Nucleus accumbens (tissue), 56 donors: ENCODE measurements around the gene SLC28A1.
"Not testable (repeated sequence)": the region's sequence is repeated elsewhere in the genome, so short reads cannot be mapped to it uniquely, and the experiment has no call there.

Experiments used
- DNase-seq, 56 donors: peaks; one replicate each; lab custom pipeline; 2025; lab: John Stamatoyannopoulos, UW

The SLC28A1 gene

GRCh38 chr15:84861781-84862180 is 22.7 kb upstream of the SLC28A1 start:
- DNase-seq = no peak

DNA sequence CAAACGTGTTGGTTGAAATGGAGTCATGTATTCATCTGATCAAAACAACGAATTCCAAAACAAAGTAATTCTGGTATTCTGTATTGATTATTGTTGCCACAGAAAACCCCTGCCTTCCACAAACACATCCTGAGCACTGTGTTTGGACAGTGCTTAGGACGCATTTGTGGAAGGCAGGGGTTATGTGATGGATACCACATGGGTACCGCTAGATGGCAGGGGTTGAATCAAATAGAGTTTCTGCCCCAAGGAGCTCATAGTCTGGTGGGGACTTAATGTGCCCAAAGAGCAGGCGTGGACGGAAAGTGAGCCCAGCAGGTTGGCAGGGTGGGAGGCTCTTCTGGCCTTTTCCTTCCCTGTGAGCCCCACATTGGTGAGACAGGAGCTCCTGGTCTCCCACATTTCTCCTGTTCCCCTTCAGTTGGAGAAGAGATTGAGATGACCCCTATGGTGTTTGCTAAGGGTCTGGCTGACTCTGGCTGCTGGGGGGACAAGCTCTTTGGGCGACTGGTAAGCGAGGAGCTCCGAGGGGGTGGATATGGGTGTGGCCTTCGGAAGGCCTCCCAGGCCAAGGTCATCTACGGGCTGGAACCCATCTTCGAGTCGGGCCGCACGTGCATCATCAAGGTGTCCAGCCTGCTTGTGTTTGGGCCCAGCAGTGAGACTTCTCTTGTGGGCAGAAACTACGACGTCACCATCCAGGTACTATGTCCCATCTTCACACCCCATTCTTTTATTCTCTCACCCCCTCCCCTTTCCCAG is 22.1 kb upstream of the SLC28A1 start:
- no peak for DNase-seq

GRCh38 chr15:84863565-84864443 is 20.7 kb upstream of the SLC28A1 start:
- peak in 1 of 56 donors; percentile 5 for DNase-seq

GRCh38 chr15:84864444-84864795 is 20.0 kb upstream of the SLC28A1 start:
- no peak for DNase-seq

DNA sequence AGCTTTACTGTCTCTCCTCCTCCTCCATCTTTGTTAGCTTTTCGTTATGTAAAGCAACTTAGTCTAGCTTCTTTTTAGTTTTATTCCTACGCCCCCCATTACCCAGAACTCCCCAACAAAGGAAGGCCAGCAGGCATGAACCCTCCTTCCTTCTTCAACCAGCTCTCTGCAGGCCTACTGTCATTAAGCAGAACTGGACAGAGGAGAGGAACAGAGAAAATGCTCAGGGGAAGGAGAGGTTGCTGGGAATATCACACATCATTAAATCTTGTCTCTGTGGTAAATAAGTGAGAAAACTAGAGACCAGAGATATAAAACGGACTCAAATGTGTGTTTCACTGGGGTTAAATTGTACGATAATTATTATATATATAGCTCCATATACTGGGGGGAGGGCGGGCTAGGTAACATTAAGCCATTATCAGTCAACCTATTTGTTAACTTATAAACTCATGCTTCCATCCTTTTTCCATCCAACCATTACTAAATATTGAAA is 19.3 kb upstream of the SLC28A1 start:
- DNase-seq = no peak

- DNase-seq = no peak
Observed at GRCh38 chr15:84868037-84868880, 16.2 kb upstream of the SLC28A1 start.

GRCh38 chr15:84869510-84869909 is 15.0 kb upstream of the SLC28A1 start:
- DNase-seq = no peak

- no peak for DNase-seq
Observed at GRCh38 chr15:84871428-84871985, 13.0 kb upstream of the SLC28A1 start.

- no peak for DNase-seq
Observed at GRCh38 chr15:84872009-84872910, 12.2 kb upstream of the SLC28A1 start.

DNA sequence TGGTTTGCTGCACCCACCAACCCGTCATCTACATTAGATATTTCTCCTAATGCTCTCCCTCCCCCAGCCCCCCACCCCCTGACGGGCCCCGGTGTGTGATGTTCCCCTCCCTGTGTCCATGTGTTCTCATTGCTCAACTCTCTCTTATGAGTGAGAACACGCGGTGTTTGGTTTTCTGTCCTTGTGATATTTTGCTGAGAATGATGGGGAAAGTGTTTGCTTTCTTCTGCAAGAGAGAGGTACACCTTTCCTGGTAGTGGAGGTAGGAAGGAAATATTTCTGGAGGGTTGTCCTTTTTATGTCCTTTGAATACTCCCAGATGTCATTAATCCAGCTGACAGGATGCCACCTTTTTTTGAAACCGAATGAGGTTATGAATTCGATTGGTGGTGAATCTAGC is 10.5 kb upstream of the SLC28A1 start:
- DNase-seq = no peak

GRCh38 chr15:84874981-84875699 is 9.3 kb upstream of the SLC28A1 start:
- peak in 5 of 56 donors; percentile 5 to 12 (median 8) for DNase-seq

DNA sequence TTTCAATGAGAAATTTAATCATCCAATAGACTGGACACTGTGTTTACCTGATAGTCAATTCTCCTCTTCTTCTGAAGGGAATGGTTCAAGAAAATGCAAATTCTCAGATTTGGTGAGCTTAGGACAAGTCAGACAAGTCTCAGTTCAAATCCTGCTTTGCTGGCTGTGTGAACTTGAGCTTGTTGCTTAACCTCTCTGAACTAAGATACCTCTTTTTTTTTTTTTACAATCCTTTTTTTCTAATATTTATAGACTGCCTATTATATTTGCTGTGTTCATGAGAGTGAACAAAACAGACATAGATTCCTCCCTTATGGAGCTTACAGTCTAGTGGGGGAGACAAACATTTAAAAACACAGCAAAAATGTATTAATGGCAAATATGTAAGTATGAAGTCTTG is 8.2 kb upstream of the SLC28A1 start:
- no peak for DNase-seq

DNA sequence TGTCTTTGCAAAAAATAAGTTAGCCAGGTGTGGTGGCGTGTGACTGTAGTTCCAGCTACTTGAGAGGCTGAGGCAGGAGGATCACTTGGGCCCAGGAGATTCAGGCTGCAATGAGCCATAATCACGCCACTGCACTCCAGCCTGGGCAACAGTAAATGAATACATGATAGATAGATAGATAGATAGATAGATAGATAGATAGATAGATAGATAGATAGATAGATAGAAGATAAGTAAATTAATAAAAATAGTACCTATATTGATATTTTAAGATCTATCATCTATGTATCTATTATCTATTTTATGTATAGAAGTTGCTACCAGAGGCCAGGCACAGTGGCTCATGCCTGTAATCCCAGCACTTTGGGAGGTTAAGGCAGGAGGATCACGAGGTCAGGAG is 6.8 kb upstream of the SLC28A1 start:
- not testable (repeated sequence) for DNase-seq

GRCh38 chr15:84878504-84878903 is 6.0 kb upstream of the SLC28A1 start:
- peak in 38 of 56 donors; percentile 3 to 66 (median 32) for DNase-seq

DNA sequence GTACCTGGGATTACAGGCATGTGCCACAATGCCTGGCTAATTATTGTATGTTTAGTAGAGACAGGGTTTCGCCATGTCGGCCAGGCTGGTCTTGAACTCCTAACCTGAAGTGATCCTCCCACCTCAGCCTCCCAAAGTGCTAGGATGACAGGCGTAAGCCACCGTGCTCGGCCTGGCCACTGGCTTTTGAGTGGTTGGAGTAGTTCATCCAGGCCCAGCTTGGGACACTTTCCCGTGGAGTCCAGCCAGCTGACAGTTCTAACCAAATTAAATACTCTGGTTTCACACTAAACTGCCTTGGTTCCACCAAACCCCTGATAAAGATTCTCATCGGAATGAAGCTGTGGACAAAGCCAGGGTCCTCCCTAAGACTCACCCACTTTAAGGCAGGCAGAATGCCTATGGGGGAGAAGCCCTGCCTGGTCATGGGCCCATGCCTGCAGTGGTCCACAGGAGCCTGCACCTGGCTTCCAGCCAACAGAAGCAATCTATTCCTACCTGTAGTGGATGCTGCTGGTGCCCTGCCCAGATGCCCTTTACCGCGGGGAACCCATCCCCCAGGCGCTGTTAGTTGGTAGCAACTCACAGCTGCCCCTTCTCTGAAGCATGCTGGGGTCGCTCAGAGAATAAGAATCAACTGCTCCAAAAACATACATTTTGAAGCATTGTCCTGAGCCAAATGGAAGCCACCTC is 5.2 kb upstream of the SLC28A1 start:
- no peak for DNase-seq

- DNase-seq = no peak
Observed at GRCh38 chr15:84880007-84880406, 4.5 kb upstream of the SLC28A1 start.

DNA sequence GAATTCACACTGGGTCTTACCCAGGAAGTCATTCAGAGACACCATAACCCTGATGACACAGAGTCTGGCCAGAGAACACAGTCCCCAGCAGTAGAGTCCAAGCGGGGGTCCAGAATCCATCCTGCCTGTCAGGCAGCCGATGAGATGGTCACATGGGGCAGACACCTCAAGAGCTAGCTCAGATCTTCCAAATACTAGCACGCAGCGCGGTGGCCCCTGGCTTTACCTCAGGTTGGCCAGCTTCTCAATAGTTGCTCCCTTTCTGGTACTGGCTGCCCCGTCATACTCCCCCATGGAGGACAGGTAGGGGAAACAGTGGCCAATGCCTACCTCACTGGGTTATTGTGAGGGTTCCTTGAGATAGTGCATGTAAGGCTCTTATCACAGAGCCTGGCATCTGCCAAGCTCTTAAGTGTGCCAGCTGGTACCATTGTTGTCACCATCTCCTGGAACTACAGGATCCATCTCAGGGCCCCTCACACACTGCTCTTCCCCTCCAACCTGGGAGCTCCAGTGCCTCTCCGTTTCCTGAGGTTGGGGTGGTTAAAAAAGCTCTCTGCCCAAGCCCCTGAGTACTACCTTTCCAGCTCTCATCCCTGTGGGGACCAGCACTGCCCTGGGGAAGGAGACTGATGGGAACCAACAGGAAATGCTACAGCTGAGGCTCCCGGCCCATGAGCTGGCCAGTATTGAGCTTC is 3.5 kb upstream of the SLC28A1 start:
- DNase-seq = no peak

- DNase-seq = no peak
Observed at GRCh38 chr15:84881520-84881830, 3.0 kb upstream of the SLC28A1 start.
